SKM-1 (cell line): ENCODE measurements around the gene NDNF.

ENCODE experiments used
- DNase-seq: peaks from one replicate; lab custom pipeline; 2025; ENCODE audit not compliant: unreplicated experiment; lab: John Stamatoyannopoulos, UW

NDNF gene

GRCh38 chr4:121072224-121073003 is at the start of gene NDNF:
TSS of gene NDNF (minus strand) at chr4:121072535. CDS start at chr4:121045837, 26,698 bp downstream.
- peak; percentile 11 for DNase-seq

GRCh38 chr4:121119715-121120114 is 47.4 kb upstream of the NDNF start:
- DNase-seq, result no peak

GRCh38 chr4:121118344-121118743 is 46.0 kb upstream of the NDNF start:
- DNase-seq, result no peak

- no peak for DNase-seq
Measured at GRCh38 chr4:121114756-121115155, 42.4 kb upstream of the NDNF start.

GRCh38 chr4:121112530-121112929 is 40.2 kb upstream of the NDNF start:
- no peak for DNase-seq

- no peak for DNase-seq
Measured at GRCh38 chr4:121108557-121108956, 36.2 kb upstream of the NDNF start.

- DNase-seq, result no peak
Measured at GRCh38 chr4:121107507-121107906, 35.2 kb upstream of the NDNF start.

- DNase-seq, result no peak
Measured at GRCh38 chr4:121100093-121100775, 27.9 kb upstream of the NDNF start.

GRCh38 chr4:121098266-121098665 is 25.9 kb upstream of the NDNF start:
- DNase-seq, result no peak

- DNase-seq, result peak; percentile 37
Measured at GRCh38 chr4:121096629-121097028, 24.3 kb upstream of the NDNF start.

GRCh38 chr4:121096191-121096590 is 23.9 kb upstream of the NDNF start:
- no peak for DNase-seq

- DNase-seq, result peak; percentile 32
Measured at GRCh38 chr4:121094297-121094966, 22.1 kb upstream of the NDNF start.

- DNase-seq, result no peak
Measured at GRCh38 chr4:121093261-121093660, 20.9 kb upstream of the NDNF start.

GRCh38 chr4:121091941-121092340 is 19.6 kb upstream of the NDNF start:
- DNase-seq, result no peak

GRCh38 chr4:121088867-121089266 is 16.5 kb upstream of the NDNF start:
- DNase-seq, result no peak

GRCh38 chr4:121079376-121079775 is 7.0 kb upstream of the NDNF start:
- DNase-seq, result no peak

GRCh38 chr4:121077496-121077895 is 5.2 kb upstream of the NDNF start:
- no peak for DNase-seq

- no peak for DNase-seq
Measured at GRCh38 chr4:121076416-121076815, 4.1 kb upstream of the NDNF start.

- no peak for DNase-seq
Measured at GRCh38 chr4:121073672-121074381, 1.5 kb upstream of the NDNF start.

- no peak for DNase-seq
Measured at GRCh38 chr4:121073004-121073435, 685 bp upstream of the NDNF start.

GRCh38 chr4:121071640-121072223 is 603 bp downstream of the NDNF start:
- no peak for DNase-seq
